HepG2 (cell line): ENCODE measurements around the gene CCDC70. TPM values are rescaled to one million over a fixed set of nuclear protein-coding genes. Genes with fewer than 3 reads are reported as not detected.

Experiments
- ATAC-seq: fragments of 200-7000 bp; cut with Tn5 transposase; 3 replicates; pipeline ENCODE4 v1.9.1; 2020; ENCODE audit warnings: mild to moderate bottlenecking, moderate library complexity
- BruUV-seq: library from RNA; stranded (reverse); fragments of 400-500 nt; replicated peaks from 2 replicates; lab custom pipeline; 2021; lab: Mats Ljungman, UMichigan
- CTCF ChIA-PET: fragments of 300-600 bp; formaldehyde crosslinking; extraction: SDS; loops from one replicate; lab custom pipeline; 2021; ENCODE audit warnings: low total read pairs, inconsistent platforms, low intra/inter-chr PET ratio; lab: Yijun Ruan, JAX
- POLR2A ChIA-PET: fragments of 350-600 bp; sonication (Branson Sonifier 250); formaldehyde crosslinking; loops from one replicate; lab custom pipeline; 2020; ENCODE audit warnings: antibody characterized with exemption, inconsistent platforms; lab: Yijun Ruan, JAX
- DNase-seq: peaks from one replicate; pipeline ENCODE4 v3.0.0-alpha.2; 2015; ENCODE audit warnings: low spot score
- FAIRE-seq: peaks from 3 replicates; lab custom pipeline; 2011; peaks lifted over from hg19 to GRCh38; lab: Jason Lieb, UNC
- H2AFZ ChIP-seq: one replicate; pipeline ENCODE4 v1.6.1; 2011; ENCODE audit warnings: low read length, inconsistent platforms
- H3K27ac ChIP-seq: fragments of 300-600 bp; 3 replicates; pipeline ENCODE4 v1.8.0; 2011; ENCODE audit warnings: mixed run types, mild to moderate bottlenecking, mixed read lengths, low read length, inconsistent platforms; ENCODE audit not compliant: insufficient read depth; ENCODE audit errors: extremely low read length
- H3K27me3 ChIP-seq, 2 experiments: fragments of 200-600 bp in 1 of 2; 2 replicates in 1 of 2; 3 replicates in 1 of 2; pipeline versions ENCODE4 v1.6.0 to v1.8.0; 2011; ENCODE audit warnings: low read length in 2 of 2, mild to moderate bottlenecking in 2 of 2, moderate library complexity in 2 of 2, inconsistent platforms in 1 of 2; ENCODE audit not compliant: insufficient read depth in 2 of 2, control insufficient read depth in 1 of 2
- H3K36me3 ChIP-seq, 2 experiments: fragments of 200-600 bp in 1 of 2; replicated peaks in 1 of 2; 2 replicates in 1 of 2; 3 replicates in 1 of 2; pipeline versions ENCODE4 v1.5.1 to v1.8.0; 2011; ENCODE audit warnings: low read length in 2 of 2, inconsistent platforms in 1 of 2; ENCODE audit not compliant: insufficient read depth in 2 of 2, control insufficient read depth in 1 of 2
- H3K4me1 ChIP-seq: 2 replicates; pipeline ENCODE4 v1.5.1; 2012; ENCODE audit warnings: low read length, inconsistent platforms; ENCODE audit not compliant: insufficient read depth
- H3K4me2 ChIP-seq: 2 replicates; pipeline ENCODE4 v1.6.0; 2011; ENCODE audit warnings: low read depth, low read length, inconsistent platforms
- H3K4me3 ChIP-seq, 3 experiments: fragments of 200-600 bp in 1 of 3; sonication (generic), shearing (Covaris generic) in 1 of 3; replicated peaks in 1 of 3; 2 replicates each; pipeline ENCODE4 v1.5.1; 2011 to 2016; ENCODE audit warnings: low read length in 3 of 3, inconsistent platforms in 2 of 3, low read depth in 2 of 3, mild to moderate bottlenecking in 2 of 3, control low read depth in 1 of 3, mixed read lengths in 1 of 3; ENCODE audit not compliant: insufficient read depth in 1 of 3
- H3K79me2 ChIP-seq: one replicate; pipeline ENCODE4 v1.6.1; 2011; ENCODE audit warnings: low read length, inconsistent platforms; ENCODE audit not compliant: insufficient read depth
- H3K9ac ChIP-seq: 2 replicates; pipeline ENCODE4 v1.6.0; 2011; ENCODE audit warnings: mild to moderate bottlenecking, low read depth, low read length, inconsistent platforms; ENCODE audit not compliant: insufficient read depth
- H3K9me3 ChIP-seq: 2 replicates; pipeline ENCODE4 v1.5.1; 2012; ENCODE audit warnings: mild to moderate bottlenecking, low read length
- H4K20me1 ChIP-seq: 2 replicates; pipeline ENCODE4 v1.6.0; 2011; ENCODE audit warnings: inconsistent platforms, mild to moderate bottlenecking, low read length, moderate library complexity; ENCODE audit not compliant: insufficient read depth
- FOSL1 ChIP-seq: sonication (generic); formaldehyde crosslinking; IDR thresholded peaks from 2 replicates; pipeline ENCODE4 v1.9.0; 2021; ENCODE audit warnings: missing genetic modification reagents, borderline replicate concordance
- GMEB1 ChIP-seq: sonication (generic); formaldehyde crosslinking; IDR thresholded peaks from 2 replicates; pipeline ENCODE4 v1.5.1; 2020; ENCODE audit warnings: missing genetic modification reagents, mild to moderate bottlenecking, borderline replicate concordance
- HINFP ChIP-seq: sonication (generic); formaldehyde crosslinking; IDR thresholded peaks from 2 replicates; pipeline ENCODE4 v1.4.0; 2020; ENCODE audit warnings: low read depth, mild to moderate bottlenecking, missing genetic modification reagents
- HMG20A ChIP-seq: IDR thresholded peaks from 2 replicates; pipeline ENCODE4 v1.6.1; 2016; ENCODE audit warnings: borderline replicate concordance
- KAT2B ChIP-seq: fragments of 150-350 bp; IDR thresholded peaks from 2 replicates; pipeline ENCODE4 v1.6.1; 2014; ENCODE audit warnings: low read depth, low read length, borderline replicate concordance
- KLF12 ChIP-seq: sonication (generic); formaldehyde crosslinking; IDR thresholded peaks from 2 replicates; pipeline ENCODE4 v1.4.0; 2020; ENCODE audit warnings: missing genetic modification reagents, borderline replicate concordance
- MIER2 ChIP-seq: IDR thresholded peaks from 2 replicates; pipeline ENCODE4 v1.6.1; 2016; ENCODE audit warnings: missing biosample characterization, missing genetic modification reagents
- REPIN1 ChIP-seq: sonication (generic); formaldehyde crosslinking; IDR thresholded peaks from 2 replicates; pipeline ENCODE4 v1.8.0; 2022; ENCODE audit warnings: missing genetic modification reagents, low read depth, mild to moderate bottlenecking, borderline replicate concordance
- ZBED4 ChIP-seq: sonication (generic); formaldehyde crosslinking; IDR thresholded peaks from 2 replicates; pipeline ENCODE4 v1.4.0; 2020; ENCODE audit warnings: missing genetic modification reagents, borderline replicate concordance
- ZFP1 ChIP-seq: IDR thresholded peaks from 2 replicates; pipeline ENCODE4 v1.6.1; 2016
- ZKSCAN5 ChIP-seq: sonication (generic); formaldehyde crosslinking; IDR thresholded peaks from 2 replicates; pipeline ENCODE4 v1.5.1; 2020; ENCODE audit warnings: mild to moderate bottlenecking, missing genetic modification reagents
- ZNF224 ChIP-seq: sonication (generic); formaldehyde crosslinking; IDR thresholded peaks from 2 replicates; pipeline ENCODE4 v1.5.0; 2020; ENCODE audit warnings: mild to moderate bottlenecking, missing genetic modification reagents
- ZNF414 ChIP-seq: sonication (generic); formaldehyde crosslinking; IDR thresholded peaks from 2 replicates; pipeline ENCODE4 v1.5.0; 2020; ENCODE audit warnings: missing genetic modification reagents
- ZNF576 ChIP-seq: sonication (generic); formaldehyde crosslinking; IDR thresholded peaks from 2 replicates; pipeline ENCODE4 v1.4.0; 2020; ENCODE audit warnings: mild to moderate bottlenecking, missing genetic modification reagents
- ZNF775 ChIP-seq: sonication (generic); formaldehyde crosslinking; IDR thresholded peaks from 2 replicates; pipeline ENCODE4 v1.4.0; 2020; ENCODE audit warnings: missing genetic modification reagents, mild to moderate bottlenecking, moderate library complexity, borderline replicate concordance
- WGBS: methylation state at CpG from one replicate; pipeline ENCODE4 v1.1.6; 2017; ENCODE audit warnings: low lambda C conversion rate; 5-methylcytosine and 5-hydroxymethylcytosine counted together
- in situ Hi-C: cut with HindIII; loops from 2 replicates; pipeline ENCODE4 v1.10.0; 2017; ENCODE audit warnings: low pct_unique_long_range_greater_than_20kb; ENCODE audit not compliant: extremely low pct_ligation_motif_present
- intact Hi-C: fragments of 100-400 bp; cut with micrococcal nuclease; formaldehyde crosslinking; loops from one replicate; pipeline ENCODE4 v1.10.0; 2022; ENCODE audit not compliant: unreplicated experiment
- polyA plus RNA-seq, 8 experiments: library from polyadenylated mRNA; depleted of rRNA in 3 of 8; stranded (reverse) in 7 of 8; unstranded in 1 of 8; fragments of >200 nt; fragmentation: Illumina TruSeq in 4 of 8; extraction: Trizol in 4 of 8; gene quantifications; 2 replicates each; pipeline versions ENCODE4 v1.2.1 to v1.2.3, GENCODE V29; 2011 to 2016; ENCODE audit warnings: low read depth in 4 of 8, missing spikeins in 1 of 8, mixed read lengths in 1 of 8; ENCODE audit not compliant: insufficient read depth in 1 of 8
- total RNA-seq, 5 experiments: library from RNA; depleted of rRNA; stranded (reverse); fragments of >200 nt; fragmentation: Illumina TruSeq; extraction: Trizol; gene quantifications; 2 replicates each; pipeline ENCODE4 v1.2.3, GENCODE V29; 2016; ENCODE audit warnings: low read depth in 1 of 5

CCDC70 gene
- total and polyA plus RNA-seq, 2 of the 13 experiments (the other 11 are each of a cell fraction or from before 2014, with no cell fraction given) = 0.13 TPM; not detected in 1

GRCh38 chr13:51874651-51875050 lies 12.9 kb downstream of the CCDC70 start (continued):
- TF ChIP-seq REPIN1 (CRISPR knock-in tag) = no peak
- TF ChIP-seq ZNF576 (CRISPR knock-in tag) = no peak
- no peak for TF ChIP-seq ZNF414 (CRISPR knock-in tag)

- Histone ChIP-seq H3K4me1 (peaks cover 6% of the 10 kb centered on the region; the same call in 1 of the 2 replicates), H3K4me2 (no peak overlapping the region), H3K4me3 (no peak overlapping the region), H3K9ac (no peak overlapping the region), H3K36me3 (0 out of 5 replicates have a peak, but pooled peaks cover 0 to 3% of the 10 kb centered on the region in 2 experiments), H3K27me3 (no peaks in the 10 kb centered on the region), H3K79me2 (no peaks in the 10 kb centered on the region), H2AFZ (no peak overlapping the region), H3K27ac (no peak overlapping the region), H3K9me3 (no peaks in the 10 kb centered on the region), H4K20me1 (no peaks in the 10 kb centered on the region)
- ATAC-seq (no peak), DNase-seq (no peak), FAIRE-seq (no peak)
- in situ Hi-C loops (no loop called here), intact Hi-C loops (no loop called here)
- POLR2A ChIA-PET = no interaction called here
- CTCF ChIA-PET = no interaction called here
- BruUV-seq = no TSS peak
- 94% methylated on average over 4 of the region's 4 CpGs for WGBS
- no peak for TF ChIP-seq GMEB1 (CRISPR knock-in tag)
- TF ChIP-seq ZNF775 (CRISPR knock-in tag) = no peak
- no peak for TF ChIP-seq ZFP1 (CRISPR knock-in tag)
- TF ChIP-seq ZNF224 (CRISPR knock-in tag) = no peak
- no peak for TF ChIP-seq MIER2 (CRISPR knock-in tag)
- TF ChIP-seq FOSL1 (CRISPR knock-in tag) = no peak
- no peak for TF ChIP-seq HMG20A (CRISPR knock-in tag)
- no peak for TF ChIP-seq ZKSCAN5
- TF ChIP-seq KLF12 = no peak
- TF ChIP-seq ZBED4 (CRISPR knock-in tag) = no peak
- TF ChIP-seq KAT2B = no peak
- no peak for TF ChIP-seq HINFP (CRISPR knock-in tag)
Observed at GRCh38 chr13:51879133-51879532, 17.4 kb downstream of the CCDC70 start.
